Measurements from ENCODE around the gene VDAC2. TPM values are rescaled to one million over a fixed set of nuclear protein-coding genes. Genes with fewer than 3 reads are reported as not detected.

Gene VDAC2
- total and polyA plus RNA-seq, 2 donors (not counting 1 experiment from before 2014, with no cell fraction given), result 49.2 to 83.6 TPM

GRCh38 chr10:75247797-75248196 is 37.2 kb downstream of the VDAC2 start:
- no peak overlapping the region for H3K4me3 Mint-ChIP-seq
- DNase-seq (no peak), ATAC-seq (ENCODE audit: low read depth) (no peak)
- H3K9me3 Mint-ChIP-seq (ENCODE audit: insufficient read depth), result peaks cover 4% of the 10 kb centered on the region
- H3K27me3 Mint-ChIP-seq, result peaks cover 12% of the 10 kb centered on the region
- no peaks in the 10 kb centered on the region for H3K4me1 Mint-ChIP-seq
- H3K9ac ChIP-seq (ENCODE audit: low read length), result no peak overlapping the region
- no peaks in the 10 kb centered on the region for H3K79me2 ChIP-seq (ENCODE audit: control insufficient read depth, insufficient read depth, low read length)
- no peak overlapping the region for H3K4me2 ChIP-seq (replicated peaks; ENCODE audit: low read depth, low read length, poor library complexity, severe bottlenecking)
- no peaks in the 10 kb centered on the region for H3K36me3 ChIP-seq (replicated peaks in 1 of 2; ENCODE audit: control extremely low read depth in 1 of 2, control insufficient read depth in 1 of 2, extremely low read depth in 1 of 2, insufficient read depth in 2 of 2, low read length in 1 of 2)
- H3K4me3 ChIP-seq (ENCODE audit: control extremely low read depth in 1 of 5, extremely low read depth in 1 of 5, insufficient read depth in 1 of 5, low read depth in 2 of 5, low read length in 4 of 5), result no peak overlapping the region
- no peak overlapping the region for H3K27ac ChIP-seq (ENCODE audit: low read length in 2 of 2)
- ChIA-PET CTCF (no interaction called here), POLR2A (no interaction called here)
- H3K27ac Mint-ChIP-seq, result no peak overlapping the region
- TF ChIP-seq CTCF (IDR thresholded peaks at IDR 0.05), result no peak
- TF ChIP-seq EZH2 (IDR thresholded peaks at IDR 0.05; ENCODE audit: borderline replicate concordance, insufficient read depth, low read depth, low read length, poor library complexity, severe bottlenecking), result no peak
- 94% methylated on average over 5 of the region's 5 CpGs for WGBS (ENCODE audit: insufficient coverage)
- H4K20me1 ChIP-seq (ENCODE audit: control insufficient read depth, insufficient read depth, low read length, poor library complexity, severe bottlenecking), result no peaks in the 10 kb centered on the region
- intact Hi-C loops (cut with micrococcal nuclease), result no loop called here
- H3K27me3 ChIP-seq (replicated peaks in 1 of 4; ENCODE audit: control extremely low read depth in 1 of 4, control insufficient read depth in 3 of 4, insufficient read depth in 4 of 4, low read length in 3 of 4), result no peaks in the 10 kb centered on the region
- peaks cover 0 to 5% (median 4%) of the 10 kb centered on the region in 3 donors for H3K9me3 ChIP-seq (ENCODE audit: control extremely low read depth in 1 of 3, control insufficient read depth in 2 of 3, insufficient read depth in 1 of 3, low read length in 2 of 3)
- H3K4me1 ChIP-seq (ENCODE audit: control insufficient read depth in 2 of 2, insufficient read depth in 2 of 2, low read length in 2 of 2), result no peaks in the 10 kb centered on the region
- H2AFZ ChIP-seq (ENCODE audit: insufficient read depth, low read depth, low read length, poor library complexity, severe bottlenecking), result no peak overlapping the region

DNA sequence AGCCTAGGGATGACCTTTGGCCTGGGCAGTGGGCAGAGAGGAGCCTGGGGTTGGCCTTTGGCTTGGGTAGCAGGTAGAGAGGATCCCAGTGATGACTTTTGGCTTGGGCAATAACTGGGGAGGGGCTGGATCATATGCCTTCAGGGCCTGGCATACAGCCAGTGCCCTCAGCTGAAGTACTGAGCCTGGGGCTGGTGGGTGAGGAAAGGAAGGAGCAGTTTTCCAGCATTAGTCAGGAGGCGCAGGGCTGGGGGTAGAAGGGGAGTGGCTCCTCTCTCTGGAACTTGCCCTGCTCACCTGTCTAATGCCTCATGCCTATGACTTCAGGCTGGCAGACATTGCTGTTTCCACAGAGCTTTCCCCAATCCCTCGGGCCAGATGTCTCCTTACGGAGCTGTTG is 40.3 kb downstream of the VDAC2 start:
- no peaks in the 10 kb centered on the region for H4K20me1 ChIP-seq (ENCODE audit: control insufficient read depth, insufficient read depth, low read length, poor library complexity, severe bottlenecking)
- no peak overlapping the region for H2AFZ ChIP-seq (ENCODE audit: insufficient read depth, low read depth, low read length, poor library complexity, severe bottlenecking)
- no peak overlapping the region for H3K4me2 ChIP-seq (replicated peaks; ENCODE audit: low read depth, low read length, poor library complexity, severe bottlenecking)
- ATAC-seq (ENCODE audit: low read depth) (no peak), DNase-seq (no peak)
- intact Hi-C loops (cut with micrococcal nuclease), result no loop called here
- peaks cover 0 to 21% (median 18%) of the 10 kb centered on the region in 3 donors for H3K9me3 ChIP-seq (ENCODE audit: control extremely low read depth in 1 of 3, control insufficient read depth in 2 of 3, insufficient read depth in 1 of 3, low read length in 2 of 3)
- no peaks in the 10 kb centered on the region for H3K36me3 ChIP-seq (replicated peaks in 1 of 2; ENCODE audit: control extremely low read depth in 1 of 2, control insufficient read depth in 1 of 2, extremely low read depth in 1 of 2, insufficient read depth in 2 of 2, low read length in 1 of 2)
- H3K4me1 Mint-ChIP-seq, result no peaks in the 10 kb centered on the region
- H3K9ac ChIP-seq (ENCODE audit: low read length), result no peak overlapping the region
- POLR2A ChIA-PET, result no interaction called here
- peaks cover 8% of the 10 kb centered on the region for H3K9me3 Mint-ChIP-seq (ENCODE audit: insufficient read depth)
- no peak overlapping the region for H3K27ac Mint-ChIP-seq
- CTCF ChIA-PET, result no interaction called here
- 100% methylated on average over 2 of the region's 3 CpGs for WGBS (ENCODE audit: insufficient coverage)
- no peak overlapping the region for H3K4me3 Mint-ChIP-seq
- H3K4me1 ChIP-seq (ENCODE audit: control insufficient read depth in 2 of 2, insufficient read depth in 2 of 2, low read length in 2 of 2), result no peaks in the 10 kb centered on the region
- no peak overlapping the region for H3K27ac ChIP-seq (ENCODE audit: low read length in 2 of 2)
- no peak overlapping the region for H3K4me3 ChIP-seq (ENCODE audit: control extremely low read depth in 1 of 5, extremely low read depth in 1 of 5, insufficient read depth in 1 of 5, low read depth in 2 of 5, low read length in 4 of 5)
- H3K27me3 ChIP-seq (replicated peaks in 1 of 4; ENCODE audit: control extremely low read depth in 1 of 4, control insufficient read depth in 3 of 4, insufficient read depth in 4 of 4, low read length in 3 of 4), result no peaks in the 10 kb centered on the region
- no peak for TF ChIP-seq EZH2 (IDR thresholded peaks at IDR 0.05; ENCODE audit: borderline replicate concordance, insufficient read depth, low read depth, low read length, poor library complexity, severe bottlenecking)
- no peak for TF ChIP-seq CTCF (IDR thresholded peaks at IDR 0.05)
- no peaks in the 10 kb centered on the region for H3K79me2 ChIP-seq (ENCODE audit: control insufficient read depth, insufficient read depth, low read length)
- peaks cover 12% of the 10 kb centered on the region for H3K27me3 Mint-ChIP-seq

Data from B cell (primary cell).